ENCODE results near the gene RAB18.
"Not testable (repeated sequence)": the region's sequence is repeated elsewhere in the genome, so short reads cannot be mapped to it uniquely, and the experiment has no call there.

The RAB18 gene

DNA sequence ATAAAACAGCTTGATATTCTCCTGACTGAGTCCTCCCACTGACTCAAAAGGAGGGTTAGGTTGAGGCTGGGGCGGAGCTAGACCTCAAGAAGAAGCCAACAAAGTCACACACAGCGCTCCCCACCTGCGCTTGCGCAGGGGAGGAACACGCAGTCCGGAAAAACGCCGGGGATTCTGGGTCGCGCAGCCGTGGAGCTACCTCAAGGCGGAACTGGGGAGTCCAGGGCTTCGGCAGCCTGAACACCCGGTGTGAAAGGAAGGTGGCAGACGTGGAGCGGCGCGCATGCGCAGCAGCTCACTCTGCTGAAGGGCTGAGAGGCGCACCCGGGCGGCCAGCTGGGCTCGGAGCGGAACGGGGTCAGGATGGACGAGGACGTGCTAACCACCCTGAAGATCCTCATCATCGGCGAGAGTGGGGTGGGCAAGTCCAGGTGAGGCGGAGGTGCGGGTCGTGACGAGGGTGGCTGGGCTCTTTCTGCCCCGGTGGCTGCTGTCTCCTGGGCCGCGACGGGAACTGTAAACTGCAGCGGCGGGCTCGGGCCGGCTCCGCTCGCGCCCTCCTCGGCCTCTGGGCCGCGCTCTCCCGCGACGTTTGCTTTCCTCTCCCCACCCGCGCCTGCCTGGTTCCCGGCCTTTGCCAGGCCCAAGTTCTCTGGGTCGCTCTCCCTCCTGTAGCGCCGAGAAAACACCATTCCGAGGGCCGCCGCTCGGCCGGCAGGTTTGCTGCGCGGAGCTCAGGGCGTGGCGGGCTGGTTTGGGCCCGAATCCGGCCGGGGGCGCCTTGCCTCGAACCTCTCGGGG is at the start of gene RAB18:
Gene RAB18 (plus strand): TSS at position 298 of the 801 bp plus-strand sequence. CDS start 66 bp downstream, at position 364.
- peak; percentile 96 to 98 for DNase-seq (ENCODE audit: extremely low read depth in 1 of 2, low read depth in 1 of 2)

DNA sequence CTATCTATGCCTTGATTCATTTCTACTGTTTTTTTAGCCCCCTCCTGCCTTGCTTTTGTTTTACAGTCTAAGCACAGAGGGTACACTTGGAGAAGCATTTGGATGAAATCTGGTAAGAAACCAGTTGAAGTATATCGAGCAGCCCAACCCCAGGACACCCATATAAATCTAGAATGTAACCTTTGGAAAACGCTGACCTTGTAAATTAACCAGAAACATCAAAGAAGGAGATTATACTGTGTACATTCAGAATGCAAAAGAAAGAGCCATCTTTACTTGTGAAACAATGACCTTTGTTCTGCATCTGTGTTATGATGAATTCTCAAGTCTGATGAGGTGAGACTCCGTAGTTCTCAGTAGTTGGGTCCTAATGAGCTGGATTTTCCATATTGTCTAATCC is 49.3 kb upstream of the RAB18 start:
- DNase-seq (ENCODE audit: extremely low read depth in 1 of 2, low read depth in 1 of 2) = no peak

DNA sequence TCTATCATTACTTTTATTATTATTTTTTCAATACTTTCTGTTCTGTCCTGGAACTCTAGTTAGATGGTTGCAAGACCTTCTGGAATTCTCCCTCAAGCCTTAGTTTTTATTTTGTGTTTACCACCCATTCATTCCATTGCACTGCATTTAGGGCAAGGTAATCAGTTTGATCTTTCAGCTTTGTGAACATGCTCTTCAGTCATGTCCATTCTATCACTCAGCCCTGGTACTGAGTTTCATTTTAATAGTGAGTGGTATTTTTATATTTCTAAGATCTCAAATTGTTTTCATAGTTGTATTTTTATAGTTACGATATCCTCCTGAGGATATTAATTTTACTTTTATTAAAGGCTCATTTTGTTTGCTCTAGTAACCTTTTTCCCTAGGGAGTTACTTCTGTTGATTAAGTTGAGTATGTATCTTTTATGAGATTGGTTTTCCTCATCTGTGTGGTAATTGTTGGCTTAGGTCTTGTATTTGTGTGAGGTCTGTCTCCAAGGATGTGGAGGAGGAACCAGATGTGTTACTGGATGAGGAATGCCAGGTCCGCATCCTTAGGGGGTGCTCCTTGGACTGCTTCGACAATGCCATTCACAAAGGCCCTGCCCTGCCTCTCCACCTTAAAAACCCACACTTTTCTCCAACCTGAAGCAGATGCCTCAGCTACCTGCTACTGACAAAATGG is 46.7 kb upstream of the RAB18 start:
- DNase-seq (ENCODE audit: extremely low read depth in 1 of 2, low read depth in 1 of 2) = no peak

DNA sequence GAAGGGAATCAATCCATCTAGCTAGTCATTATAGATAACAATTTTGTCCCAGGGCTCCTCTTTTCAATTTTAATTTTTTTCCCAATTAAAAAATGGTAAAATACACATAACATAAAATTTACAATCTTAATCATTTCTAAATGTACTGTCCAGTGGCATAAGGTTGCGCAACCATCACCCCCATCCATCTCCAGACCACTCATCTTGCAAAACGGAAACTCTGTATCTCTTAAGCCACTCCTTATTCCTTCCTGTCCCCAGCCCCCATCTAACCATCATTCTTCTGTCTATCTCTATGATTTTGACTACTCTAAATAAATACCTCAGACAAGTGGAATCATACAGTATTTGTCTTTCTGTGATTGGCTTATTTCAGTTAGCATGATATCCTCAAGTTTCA is 46.1 kb upstream of the RAB18 start:
- DNase-seq (ENCODE audit: extremely low read depth in 1 of 2, low read depth in 1 of 2) = no peak

DNA sequence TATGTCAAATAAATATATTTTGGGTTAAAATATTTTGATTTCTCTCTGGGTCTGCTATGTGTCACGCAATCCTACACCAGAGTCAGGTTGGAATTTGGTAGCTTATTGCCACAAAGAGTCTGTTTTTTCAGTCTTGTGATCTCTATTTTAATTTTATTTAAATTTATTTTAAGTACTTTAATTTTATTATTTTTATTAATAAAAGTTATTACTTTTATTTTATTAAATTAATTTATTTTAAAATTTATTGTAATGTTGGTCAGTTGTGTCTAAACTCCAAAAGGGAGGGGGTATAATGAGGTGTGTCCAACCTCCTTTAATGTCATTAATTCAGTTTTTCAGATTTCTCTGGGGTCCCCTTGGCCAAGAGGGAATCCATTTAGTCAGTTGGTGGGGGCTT is 42.8 kb upstream of the RAB18 start:
- DNase-seq (ENCODE audit: extremely low read depth in 1 of 2, low read depth in 1 of 2) = no peak

GRCh38 chr10:27463961-27464360 is 40.1 kb upstream of the RAB18 start:
- DNase-seq (ENCODE audit: extremely low read depth in 1 of 2, low read depth in 1 of 2) = no peak

DNA sequence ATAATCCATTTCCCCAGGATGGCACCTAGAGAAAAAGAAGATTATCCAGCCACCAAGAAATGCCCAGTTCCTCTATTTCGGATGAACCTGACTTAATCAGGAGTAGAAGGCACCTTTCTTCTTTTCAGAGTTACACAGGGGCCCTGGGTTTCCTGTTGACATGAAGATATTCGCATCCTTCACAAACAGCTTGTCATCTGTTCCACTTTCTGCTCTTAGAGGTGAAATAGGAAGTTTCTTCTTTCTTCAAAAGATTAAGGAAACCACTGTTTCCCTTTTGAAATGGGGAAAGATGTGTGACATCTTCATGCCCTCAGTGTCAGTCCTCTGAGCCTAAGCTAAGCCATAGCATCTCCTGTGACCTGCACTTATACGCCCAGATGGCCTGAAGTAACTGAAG is 39.1 kb upstream of the RAB18 start:
- DNase-seq (ENCODE audit: extremely low read depth in 1 of 2, low read depth in 1 of 2) = no peak

- DNase-seq (ENCODE audit: extremely low read depth in 1 of 2, low read depth in 1 of 2) = not testable (repeated sequence)
Observed at GRCh38 chr10:27465596-27465995, 38.5 kb upstream of the RAB18 start.

- no peak for DNase-seq (ENCODE audit: extremely low read depth in 1 of 2, low read depth in 1 of 2)
Observed at GRCh38 chr10:27470885-27471284, 33.2 kb upstream of the RAB18 start.

DNA sequence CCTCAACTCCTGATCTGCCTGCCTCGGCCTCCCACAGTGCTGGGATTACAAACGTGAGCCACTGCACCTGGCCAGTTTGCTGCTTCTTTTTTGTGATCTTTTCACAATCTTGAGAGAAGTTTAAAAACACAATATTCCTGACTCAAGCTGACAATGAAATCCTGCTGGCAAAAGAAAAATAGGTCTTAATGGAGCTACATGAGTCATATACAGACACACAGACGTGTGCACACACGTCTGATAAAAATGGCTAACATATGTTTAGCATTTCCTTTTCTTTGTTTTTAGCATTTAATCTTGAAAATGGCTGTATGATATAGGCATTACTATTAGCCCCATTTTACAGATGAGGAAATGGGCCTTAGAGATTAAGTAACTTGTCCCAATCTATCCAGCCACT is 29.4 kb upstream of the RAB18 start:
- no peak for DNase-seq (ENCODE audit: extremely low read depth in 1 of 2, low read depth in 1 of 2)

DNA sequence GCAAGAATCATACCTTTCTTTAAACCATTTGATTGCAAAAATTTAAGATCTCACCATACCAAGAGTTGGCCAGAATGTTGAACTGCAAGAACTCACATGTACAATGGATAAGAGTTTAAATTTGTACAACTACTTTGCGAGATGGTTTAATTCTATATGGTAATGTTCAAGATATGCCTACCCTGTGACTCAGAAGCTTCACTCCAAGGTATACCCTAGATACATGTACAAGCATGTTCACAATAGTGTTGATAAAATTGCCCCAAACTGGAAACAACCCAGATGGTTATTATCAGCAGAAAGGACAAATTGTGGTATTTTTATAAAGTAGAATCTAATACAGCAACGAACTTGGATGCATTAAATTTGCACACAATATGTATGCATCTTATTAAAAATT is 25.1 kb upstream of the RAB18 start:
- no peak for DNase-seq (ENCODE audit: extremely low read depth in 1 of 2, low read depth in 1 of 2)

GRCh38 chr10:27481486-27481885 is 22.6 kb upstream of the RAB18 start:
- DNase-seq (ENCODE audit: extremely low read depth in 1 of 2, low read depth in 1 of 2) = no peak

GRCh38 chr10:27482984-27483956 is 20.8 kb upstream of the RAB18 start:
- DNase-seq (ENCODE audit: extremely low read depth in 1 of 2, low read depth in 1 of 2) = no peak

DNA sequence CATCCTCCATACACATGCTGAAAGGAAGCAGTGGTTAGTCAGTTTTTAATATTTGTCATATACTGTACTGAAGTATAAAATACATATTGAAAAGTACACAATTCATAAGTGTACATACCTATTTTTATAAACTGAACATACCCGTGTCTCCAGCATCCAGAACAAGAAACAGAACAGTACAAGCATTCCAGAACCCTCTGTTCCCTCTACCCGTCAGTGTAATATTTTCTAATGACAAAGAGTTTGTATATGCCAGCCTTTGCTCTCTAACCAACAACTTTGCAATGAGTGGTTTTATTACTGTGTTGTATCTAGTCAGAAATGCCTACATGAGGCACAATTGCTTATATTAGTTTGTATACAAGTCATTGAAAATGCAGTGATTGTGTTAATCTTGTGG is 18.7 kb upstream of the RAB18 start:
- DNase-seq (ENCODE audit: extremely low read depth in 1 of 2, low read depth in 1 of 2) = no peak

DNA sequence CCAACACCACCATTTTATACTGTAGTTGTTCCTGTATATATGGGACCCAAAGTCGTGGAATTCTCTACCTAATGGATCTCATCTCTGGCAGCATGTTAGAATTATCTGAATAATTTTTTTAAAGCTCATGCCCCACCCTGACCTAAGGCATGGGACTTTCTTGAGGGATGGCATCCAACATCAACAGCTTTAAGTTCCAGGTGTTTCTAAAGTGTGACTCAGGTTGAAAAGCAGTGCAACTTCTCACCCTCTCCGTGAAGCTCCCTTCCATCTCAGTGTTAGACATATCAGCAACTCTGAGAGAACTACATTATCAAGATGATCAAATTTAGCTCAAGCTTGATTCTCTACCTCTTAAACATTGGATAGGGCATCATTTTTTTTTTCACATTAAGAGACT is 18.1 kb upstream of the RAB18 start:
- no peak for DNase-seq (ENCODE audit: extremely low read depth in 1 of 2, low read depth in 1 of 2)

- DNase-seq (ENCODE audit: extremely low read depth in 1 of 2, low read depth in 1 of 2) = no peak
Observed at GRCh38 chr10:27490807-27491206, 13.3 kb upstream of the RAB18 start.

GRCh38 chr10:27494116-27494805 is 9.8 kb upstream of the RAB18 start:
- no peak for DNase-seq (ENCODE audit: extremely low read depth in 1 of 2, low read depth in 1 of 2)

DNA sequence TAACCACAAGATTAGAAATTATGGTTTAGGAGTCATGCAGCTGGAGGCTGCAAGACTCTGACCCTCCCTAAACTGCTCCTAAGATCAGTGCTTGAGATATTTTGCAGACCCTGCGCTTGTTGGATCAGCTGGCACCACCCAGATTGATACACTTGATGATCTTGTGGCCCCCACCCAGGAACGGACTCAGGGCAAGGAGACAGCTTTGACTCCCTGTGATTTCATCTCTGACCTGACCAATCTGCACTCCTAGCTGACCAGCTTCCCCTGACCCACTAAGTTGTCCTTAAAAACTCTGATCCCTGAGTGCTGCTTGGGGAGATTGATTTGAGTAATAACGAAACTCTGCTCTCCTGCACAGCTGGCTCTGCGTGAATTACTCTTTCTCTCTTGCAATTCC is 8.0 kb upstream of the RAB18 start:
- DNase-seq (ENCODE audit: extremely low read depth in 1 of 2, low read depth in 1 of 2) = no peak

DNA sequence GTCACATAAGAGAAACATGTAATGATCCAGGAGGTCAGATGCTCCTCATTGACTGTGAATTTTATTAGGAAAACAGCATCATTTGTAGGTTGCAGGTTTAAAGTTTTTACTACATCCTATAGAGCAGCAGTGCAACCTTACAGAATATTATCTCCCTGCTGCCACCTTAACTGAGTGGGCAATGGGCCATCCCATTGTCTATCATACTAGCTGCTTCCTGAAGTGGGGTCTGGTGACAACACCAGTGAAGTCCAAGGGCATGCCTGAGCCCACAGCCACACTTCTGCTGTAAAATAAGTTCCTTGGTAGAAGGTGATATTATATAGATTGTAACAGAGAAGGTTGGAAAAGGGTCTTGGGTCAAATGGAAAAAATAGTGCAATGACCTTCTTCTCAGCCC is 4.0 kb upstream of the RAB18 start:
- no peak for DNase-seq (ENCODE audit: extremely low read depth in 1 of 2, low read depth in 1 of 2)

DNA sequence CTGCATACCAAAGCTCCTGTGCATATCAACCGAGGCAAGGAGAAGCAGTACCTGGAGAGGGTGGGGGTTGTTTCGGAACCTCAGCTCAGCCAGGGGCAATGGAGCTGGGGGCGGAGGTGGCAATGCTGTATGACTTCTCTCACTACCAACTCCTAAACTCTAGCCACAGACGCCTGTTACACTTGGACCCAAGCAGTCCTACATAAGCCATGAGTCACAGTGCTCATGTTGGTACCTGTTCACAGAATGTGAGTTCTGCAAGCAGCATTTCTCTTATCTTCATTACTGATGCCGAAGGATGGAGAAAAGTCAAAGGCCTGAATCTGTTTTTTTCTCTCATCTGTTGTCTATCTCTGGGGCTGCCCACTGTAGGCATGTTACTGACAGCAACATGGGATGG is 3.2 kb upstream of the RAB18 start:
- no peak for DNase-seq (ENCODE audit: extremely low read depth in 1 of 2, low read depth in 1 of 2)
